Rectal smooth muscle tissue (tissue), 1 donor: ENCODE measurements around the gene USO1.

ENCODE experiments used
- H3K27ac ChIP-seq: one replicate; pipeline ENCODE4 v1.7.0; 2013; ENCODE audit warnings: low read depth, low read length, inconsistent platforms
- H3K27me3 ChIP-seq: one replicate; pipeline ENCODE4 v1.7.0; 2013; ENCODE audit warnings: low read length; ENCODE audit not compliant: control insufficient read depth, insufficient read depth
- H3K36me3 ChIP-seq: one replicate; pipeline ENCODE4 v1.7.0; 2013; ENCODE audit warnings: low read length; ENCODE audit not compliant: control insufficient read depth, insufficient read depth
- H3K4me1 ChIP-seq: one replicate; pipeline ENCODE4 v1.7.0; 2013; ENCODE audit warnings: low read length; ENCODE audit not compliant: control insufficient read depth, insufficient read depth
- H3K4me3 ChIP-seq: one replicate; pipeline ENCODE4 v1.7.0; 2013; ENCODE audit warnings: low read length
- H3K9ac ChIP-seq: one replicate; pipeline ENCODE4 v1.7.0; 2013; ENCODE audit warnings: low read length

The USO1 gene

GRCh38 chr4:75737398-75737797 lies 13.0 kb downstream of the USO1 start:
- no peak overlapping the region for H3K27ac ChIP-seq
- H3K9ac ChIP-seq = no peak overlapping the region
- no peaks in the 10 kb centered on the region for H3K4me1 ChIP-seq
- no peak overlapping the region for H3K4me3 ChIP-seq
- H3K36me3 ChIP-seq = no peaks in the 10 kb centered on the region
- H3K27me3 ChIP-seq = no peaks in the 10 kb centered on the region

GRCh38 chr4:75741027-75741426 lies 16.6 kb downstream of the USO1 start:
- Histone ChIP-seq H3K27me3 (no peaks in the 10 kb centered on the region), H3K27ac (no peak overlapping the region), H3K9ac (no peak overlapping the region), H3K4me3 (no peak overlapping the region), H3K4me1 (no peaks in the 10 kb centered on the region), H3K36me3 (no peaks in the 10 kb centered on the region)

GRCh38 chr4:75742451-75742850 lies 18.1 kb downstream of the USO1 start:
- Histone ChIP-seq H3K4me1 (no peaks in the 10 kb centered on the region), H3K4me3 (no peak overlapping the region)

GRCh38 chr4:75745161-75745560 lies 20.8 kb downstream of the USO1 start:
- Histone ChIP-seq H3K27me3 (no peaks in the 10 kb centered on the region), H3K4me3 (no peak overlapping the region), H3K36me3 (no peaks in the 10 kb centered on the region), H3K4me1 (no peaks in the 10 kb centered on the region), H3K27ac (no peak overlapping the region), H3K9ac (no peak overlapping the region)

More at GRCh38 chr4:75742451-75742850, 18.1 kb downstream of the USO1 start:
- Histone ChIP-seq H3K27ac (no peak overlapping the region), H3K9ac (no peak overlapping the region), H3K36me3 (no peaks in the 10 kb centered on the region), H3K27me3 (no peaks in the 10 kb centered on the region)

GRCh38 chr4:75745721-75746199 lies 21.4 kb downstream of the USO1 start:
- H3K36me3 ChIP-seq = no peaks in the 10 kb centered on the region
- H3K4me1 ChIP-seq = no peaks in the 10 kb centered on the region
- H3K27ac ChIP-seq = no peak overlapping the region
- H3K27me3 ChIP-seq = no peaks in the 10 kb centered on the region
- no peak overlapping the region for H3K4me3 ChIP-seq
- no peak overlapping the region for H3K9ac ChIP-seq

- Histone ChIP-seq H3K4me3 (no peak overlapping the region), H3K27ac (no peak overlapping the region), H3K36me3 (peaks cover 8% of the 10 kb centered on the region), H3K9ac (no peak overlapping the region), H3K27me3 (no peaks in the 10 kb centered on the region), H3K4me1 (no peaks in the 10 kb centered on the region)
Measured at GRCh38 chr4:75752637-75753036, 28.3 kb downstream of the USO1 start.

GRCh38 chr4:75769036-75769435 lies 44.7 kb downstream of the USO1 start:
- H3K9ac ChIP-seq = no peak overlapping the region

GRCh38 chr4:75771607-75772006 lies 47.2 kb downstream of the USO1 start:
- peaks cover 6% of the 10 kb centered on the region for H3K36me3 ChIP-seq
- H3K4me3 ChIP-seq = no peak overlapping the region
- no peaks in the 10 kb centered on the region for H3K4me1 ChIP-seq
- no peak overlapping the region for H3K27ac ChIP-seq
- H3K27me3 ChIP-seq = no peaks in the 10 kb centered on the region
- no peak overlapping the region for H3K9ac ChIP-seq

More at GRCh38 chr4:75769036-75769435, 44.7 kb downstream of the USO1 start:
- Histone ChIP-seq H3K4me1 (no peaks in the 10 kb centered on the region), H3K27me3 (no peaks in the 10 kb centered on the region), H3K36me3 (peaks cover 2% of the 10 kb centered on the region), H3K27ac (no peak overlapping the region), H3K4me3 (no peak overlapping the region)

GRCh38 chr4:75777589-75777988 lies 53.2 kb downstream of the USO1 start:
- Histone ChIP-seq H3K4me3 (no peak overlapping the region), H3K9ac (no peak overlapping the region), H3K4me1 (no peaks in the 10 kb centered on the region), H3K36me3 (peaks cover 7% of the 10 kb centered on the region), H3K27ac (no peak overlapping the region), H3K27me3 (no peaks in the 10 kb centered on the region)

GRCh38 chr4:75779105-75779757 lies 54.9 kb downstream of the USO1 start:
- no peaks in the 10 kb centered on the region for H3K4me1 ChIP-seq
- no peak overlapping the region for H3K4me3 ChIP-seq
- H3K27me3 ChIP-seq = no peaks in the 10 kb centered on the region
- H3K27ac ChIP-seq = no peak overlapping the region
- H3K36me3 ChIP-seq = peaks cover 9% of the 10 kb centered on the region
- no peak overlapping the region for H3K9ac ChIP-seq

GRCh38 chr4:75781305-75781704 lies 56.9 kb downstream of the USO1 start:
- Histone ChIP-seq H3K27ac (no peak overlapping the region), H3K4me3 (no peak overlapping the region), H3K36me3 (peaks cover 8% of the 10 kb centered on the region), H3K27me3 (no peaks in the 10 kb centered on the region), H3K4me1 (no peaks in the 10 kb centered on the region), H3K9ac (no peak overlapping the region)

GRCh38 chr4:75786526-75786925 lies 62.1 kb downstream of the USO1 start:
- peaks cover 5% of the 10 kb centered on the region for H3K36me3 ChIP-seq
- H3K4me3 ChIP-seq = no peak overlapping the region
- no peak overlapping the region for H3K27ac ChIP-seq
- no peaks in the 10 kb centered on the region for H3K4me1 ChIP-seq
- no peaks in the 10 kb centered on the region for H3K27me3 ChIP-seq
- no peak overlapping the region for H3K9ac ChIP-seq

- Histone ChIP-seq H3K27me3 (no peaks in the 10 kb centered on the region), H3K27ac (no peak overlapping the region), H3K4me3 (no peak overlapping the region), H3K4me1 (no peaks in the 10 kb centered on the region), H3K9ac (no peak overlapping the region), H3K36me3 (peaks cover 5% of the 10 kb centered on the region)
Measured at GRCh38 chr4:75786938-75787337, 62.6 kb downstream of the USO1 start.
